K562 (cell line): Measurements from ENCODE around the gene PITPNC1. TPM values are rescaled to one million over a fixed set of nuclear protein-coding genes. Genes with fewer than 3 reads are reported as not detected.

Experiments
- FOXA1 ChIP-seq: fragments of 450-650 bp; IDR thresholded peaks from 2 replicates; pipeline ENCODE4 v1.6.1; 2016; ENCODE audit warnings: mild to moderate bottlenecking, borderline replicate concordance
- FUS ChIP-seq: fragments of 200-400 bp; formaldehyde crosslinking; optimal IDR thresholded peaks from 2 replicates; pipeline ENCODE3; 2017; ENCODE audit warnings: low read depth, low read length
- GATA2 ChIP-seq: sonication (generic); formaldehyde crosslinking; IDR thresholded peaks from 2 replicates; pipeline ENCODE4 v1.4.0; 2020; ENCODE audit warnings: mild to moderate bottlenecking, missing genetic modification reagents
- HEY1 ChIP-seq: fragments of 250-450 bp; sonication (Bioruptor Pico); IDR thresholded peaks from 2 replicates; pipeline ENCODE4 v1.5.0; 2020; ENCODE audit warnings: mild to moderate bottlenecking, moderate library complexity, borderline replicate concordance
- HLTF ChIP-seq: fragments of 450-650 bp; IDR thresholded peaks from 2 replicates; pipeline ENCODE4 v1.6.1; 2016
- MCM2 ChIP-seq: fragments of 450-650 bp; IDR thresholded peaks from 2 replicates; pipeline ENCODE4 v1.6.1; 2017; ENCODE audit warnings: low read depth, mild to moderate bottlenecking
- MEIS2 ChIP-seq: fragments of 450-650 bp; IDR thresholded peaks from 2 replicates; pipeline ENCODE4 v1.6.1; 2014; ENCODE audit warnings: mild to moderate bottlenecking; ENCODE audit not compliant: partially characterized antibody
- MXD1 ChIP-seq: fragments of 250-450 bp; sonication (Bioruptor Pico); IDR thresholded peaks from 2 replicates; pipeline ENCODE4 v1.8.0; 2021; ENCODE audit warnings: borderline replicate concordance, mild to moderate bottlenecking, moderate library complexity; ENCODE audit not compliant: poor library complexity, severe bottlenecking
- NR2C1 ChIP-seq, 2 experiments: fragments of 450-650 bp; IDR thresholded peaks; 2 replicates each; pipeline ENCODE4 v1.6.1; 2017; ENCODE audit warnings: mild to moderate bottlenecking in 2 of 2, antibody characterized with exemption in 1 of 2, inconsistent platforms in 1 of 2, missing compliant biosample characterization in 1 of 2, missing genetic modification characterization in 1 of 2
- PBX2 ChIP-seq, 2 experiments: IDR thresholded peaks in 1 of 2; conservative IDR thresholded peaks in 1 of 2; 2 replicates each; pipeline ENCODE4 v1.6.1; 2016; ENCODE audit warnings: low read depth in 2 of 2, mild to moderate bottlenecking in 1 of 2, missing compliant biosample characterization in 1 of 2, missing genetic modification characterization in 1 of 2, moderate library complexity in 1 of 2
- POLR2A ChIP-seq: fragments of 450-650 bp; conservative IDR thresholded peaks from 2 replicates; pipeline ENCODE4 v1.6.1; 2016
- POLR2G ChIP-seq: fragments of 200-400 bp; formaldehyde crosslinking; IDR thresholded peaks from 2 replicates; pipeline ENCODE4 v1.6.1; 2017; ENCODE audit warnings: low read depth, mild to moderate bottlenecking, antibody characterized with exemption, low read length, moderate library complexity
- POLR3A ChIP-seq: IDR thresholded peaks from 2 replicates; pipeline ENCODE4 v1.6.1; 2011; ENCODE audit warnings: borderline replicate concordance, mild to moderate bottlenecking, moderate library complexity; ENCODE audit not compliant: insufficient read length, insufficient read depth; ENCODE audit errors: extremely low read depth
- POLR3G ChIP-seq: IDR thresholded peaks from 2 replicates; pipeline ENCODE4 v1.6.1; 2011; ENCODE audit not compliant: insufficient read length, insufficient replicate concordance; ENCODE audit errors: extremely low read depth
- PURB ChIP-seq: sonication (generic); formaldehyde crosslinking; IDR thresholded peaks from 2 replicates; pipeline ENCODE4 v1.9.0; 2021; ENCODE audit warnings: low read depth, mild to moderate bottlenecking, missing genetic modification reagents
- RFX5 ChIP-seq: IDR thresholded peaks from 2 replicates; pipeline ENCODE4 v1.6.1; 2011; ENCODE audit warnings: low read depth, mild to moderate bottlenecking, improper control_type of control experiment, low read length
- RHOXF2B ChIP-seq: fragments of 250-450 bp; sonication (Bioruptor Pico); conservative IDR thresholded peaks from 2 replicates; pipeline ENCODE4 v1.5.1; 2021
- SIN3A ChIP-seq, 2 experiments: fragments of 150-350 bp in 1 of 2; IDR thresholded peaks; 2 replicates each; pipeline ENCODE4 v1.6.1; 2011 to 2016; ENCODE audit warnings: borderline replicate concordance in 2 of 2, low read depth in 2 of 2, low read length in 2 of 2, mild to moderate bottlenecking in 2 of 2, moderate library complexity in 2 of 2; ENCODE audit not compliant: control insufficient read depth in 1 of 2
- TGIF2 ChIP-seq: sonication (generic); formaldehyde crosslinking; IDR thresholded peaks from 2 replicates; pipeline ENCODE4 v1.8.1; 2022; ENCODE audit warnings: mild to moderate bottlenecking, missing genetic modification reagents, moderate library complexity
- XRCC4 ChIP-seq: IDR thresholded peaks from one replicate; pipeline ENCODE4 v1.6.1; 2011; ENCODE audit not compliant: insufficient read depth, insufficient read length; ENCODE audit errors: extremely low read depth
- ZNF639 ChIP-seq, 2 experiments: fragments of 200-800 bp in 1 of 2; sonication (Bioruptor generic) in 1 of 2; sonication (generic) in 1 of 2; formaldehyde crosslinking in 1 of 2; IDR thresholded peaks in 1 of 2; conservative IDR thresholded peaks in 1 of 2; 2 replicates each; pipeline versions ENCODE4 v1.5.0 to v1.6.1; 2016 to 2020; ENCODE audit warnings: missing compliant biosample characterization in 1 of 2, missing genetic modification characterization in 1 of 2, missing genetic modification reagents in 1 of 2
- ZNF79 ChIP-seq: fragments of 250-450 bp; sonication (Bioruptor Pico); IDR thresholded peaks from 2 replicates; pipeline ENCODE4 v1.4.0; 2020; ENCODE audit warnings: low read depth, mild to moderate bottlenecking, moderate library complexity
- ZZZ3 ChIP-seq: fragments of 450-650 bp; IDR thresholded peaks from 2 replicates; pipeline ENCODE4 v1.6.1; 2016; ENCODE audit warnings: antibody characterized with exemption, mild to moderate bottlenecking, moderate library complexity
- polyA plus RNA-seq, 8 experiments: library from polyadenylated mRNA; depleted of rRNA in 4 of 8; stranded (reverse) in 5 of 8; unstranded in 3 of 8; fragments of >200 nt; fragmentation: Nextera tagmentation in 2 of 8; fragmentation: Illumina TruSeq in 1 of 8; extraction: Ambion mirVana in 2 of 8; extraction: Trizol in 1 of 8; gene quantifications; 2 replicates each; pipeline versions ENCODE4 v1.2.1 to v1.2.3, GENCODE V29; 2011 to 2014; ENCODE audit warnings: inconsistent platforms in 1 of 8, missing spikeins in 1 of 8
- total RNA-seq, 7 experiments: library from RNA; depleted of rRNA in 6 of 7; stranded (reverse); fragments of >200 nt in 6 of 7; fragmentation: Illumina TruSeq in 2 of 7; extraction: Trizol in 2 of 7; gene quantifications; 2 replicates each; pipeline versions ENCODE4 v1.2.1 to v1.2.3, GENCODE V29; 2011 to 2021; ENCODE audit warnings: low replicate concordance in 1 of 7

The PITPNC1 gene
- total and polyA plus RNA-seq, 9 of the 15 experiments (the other 6 are each of a cell fraction or from before 2014, with no cell fraction given), result 0.11 to 1.1 (median 0.65) TPM

- TF ChIP-seq PBX2 (CRISPR knock-in tag; IDR thresholded peaks at IDR 0.05; ENCODE audit: low read depth) (no peak), PBX2 (tag; conservative IDR thresholded peaks at IDR 0.05; ENCODE audit: low read depth) (no peak), ZZZ3 (peak; percentile 84; the same call in 1 of the 2 replicates), RHOXF2B (CRISPR knock-in tag) (no peak), ZNF79 (CRISPR knock-in tag) (no peak), POLR3A (no peak), POLR2A (peak; percentile 97), RFX5 (no peak), MXD1 (CRISPR knock-in tag) (no peak), POLR2G (peak; percentile 94), FOXA1 (no peak), HLTF (no peak), MEIS2 (no peak), ZNF639 (CRISPR knock-in tag; conservative IDR thresholded peaks at IDR 0.05 in 1 of 2, IDR thresholded peaks at IDR 0.05 in 1 of 2) (peak in 1 of 2 experiments; percentile 68; a peak in 1 of 4 replicates), TGIF2 (no peak), POLR3G (no peak), MCM2 (no peak), GATA2 (CRISPR knock-in tag) (no peak), PURB (no peak), NR2C1 (IDR thresholded peaks at IDR 0.05) (no peak; the same call in 1 of the 2 replicates), NR2C1 (tag; IDR thresholded peaks at IDR 0.05) (no peak; the same call in 1 of the 2 replicates), FUS (no peak), HEY1 (no peak), XRCC4 (no peak), SIN3A (IDR thresholded peaks at IDR 0.05; ENCODE audit: borderline replicate concordance in 2 of 2, control insufficient read depth in 1 of 2, low read depth in 2 of 2, low read length in 2 of 2) (peak; percentile 3 to 48; a peak in 1 of 4 replicates)
Measured at GRCh38 chr17:67717624-67718324, 340.7 kb downstream of the PITPNC1 start, which contains the start of gene NOL11 (continued).
